ENCODE results near the gene PAIP2.

PAIP2 gene

GRCh38 chr5:139389701-139390638, 48.3 kb downstream of the PAIP2 start, which contains the start of gene MZB1:
Gene MZB1, minus strand, starts transcription at chr5:139389913. Its CDS starts 57 bp downstream, at chr5:139389856.
- no peak for TF ChIP-seq CTCF (IDR thresholded peaks at IDR 0.05; ENCODE audit: insufficient read depth, low read depth, low read length, missing control alignments)
- peak within 1 kb of the TSS; percentile 88 for H3K4me3 ChIP-seq (ENCODE audit: low read depth, low read length)
- peak; percentile 98 for DNase-seq (ENCODE audit: low read depth)

GRCh38 chr5:139390639-139391569, 49.2 kb downstream of the PAIP2 start:
- DNase-seq (ENCODE audit: low read depth): peak; percentile 43
- TF ChIP-seq CTCF (IDR thresholded peaks at IDR 0.05; ENCODE audit: insufficient read depth, low read depth, low read length, missing control alignments): no peak
- peak overlapping the region; percentile 88 for H3K4me3 ChIP-seq (ENCODE audit: low read depth, low read length)

GRCh38 chr5:139391570-139392323, 50.1 kb downstream of the PAIP2 start:
- H3K4me3 ChIP-seq (ENCODE audit: low read depth, low read length): peak overlapping the region; percentile 88
- TF ChIP-seq CTCF (IDR thresholded peaks at IDR 0.05; ENCODE audit: insufficient read depth, low read depth, low read length, missing control alignments): no peak
- DNase-seq (ENCODE audit: low read depth): peak; percentile 86

- H3K4me3 ChIP-seq (ENCODE audit: low read depth, low read length): peak overlapping the region; percentile 88
- TF ChIP-seq CTCF (IDR thresholded peaks at IDR 0.05; ENCODE audit: insufficient read depth, low read depth, low read length, missing control alignments): no peak
- DNase-seq (ENCODE audit: low read depth): no peak
These were observed 50.6 kb downstream of the PAIP2 start for GRCh38 chr5:139392324-139392677.

GRCh38 chr5:139392678-139393496, 51.2 kb downstream of the PAIP2 start:
- H3K4me3 ChIP-seq (ENCODE audit: low read depth, low read length): peak overlapping the region; percentile 88
- peak; percentile 95 for DNase-seq (ENCODE audit: low read depth)
- TF ChIP-seq CTCF (IDR thresholded peaks at IDR 0.05; ENCODE audit: insufficient read depth, low read depth, low read length, missing control alignments): peak; percentile 98
